ENCODE results near the gene FAM221B.

The FAM221B gene

DNA sequence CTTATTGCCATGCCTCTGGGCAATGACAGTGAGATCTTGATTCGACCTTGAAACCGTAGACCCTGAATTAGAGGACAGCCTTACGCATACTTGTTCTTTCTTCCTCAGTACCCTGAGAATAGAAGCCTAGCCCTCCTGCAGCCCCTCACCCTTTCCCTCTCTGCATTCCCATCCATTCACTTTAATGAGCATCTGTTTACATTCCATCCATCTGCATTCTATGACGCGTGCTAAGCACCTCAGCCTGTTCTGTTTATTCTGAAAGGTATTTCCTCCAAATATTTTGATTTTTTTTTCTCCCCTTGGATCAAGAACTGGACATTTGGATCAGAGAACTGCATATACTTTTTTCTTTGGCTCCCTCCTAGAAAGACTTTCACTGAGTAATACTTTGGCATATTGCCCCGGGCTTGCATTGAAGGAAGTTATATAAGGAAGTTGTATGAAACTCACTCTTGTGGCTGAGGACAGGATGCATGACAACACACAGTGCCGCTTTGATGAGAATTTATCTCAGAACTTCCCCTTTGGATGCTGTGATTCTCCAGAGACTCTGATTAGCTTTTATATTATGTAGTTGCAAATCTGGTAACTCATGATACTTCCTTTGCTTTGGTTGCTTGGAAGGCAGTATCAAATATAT, 16.2 kb upstream of the FAM221B start:
- Histone ChIP-seq H2AFZ (ENCODE audit: low read length) (no peak overlapping the region), H3K4me1 (ENCODE audit: low read length) (peaks cover 66% of the 10 kb centered on the region), H3K4me2 (ENCODE audit: low read depth, low read length) (0 out of 2 replicates have a peak overlapping the region, but pooled peaks have one; percentile 1), H3K27ac (ENCODE audit: low read length) (no peak overlapping the region), H4K20me1 (ENCODE audit: insufficient read depth, low read length) (no peaks in the 10 kb centered on the region), H3K27me3 (replicated peaks; ENCODE audit: insufficient read depth, low read length) (no peaks in the 10 kb centered on the region), H3K36me3 (replicated peaks; ENCODE audit: insufficient read depth, low read length) (no peaks in the 10 kb centered on the region), H3F3A (ENCODE audit: insufficient read depth, low read length) (peaks cover 28% of the 10 kb centered on the region), H3K9me2 (replicated peaks; ENCODE audit: insufficient read depth, low read length) (no peaks in the 10 kb centered on the region), H3K4me3 (ENCODE audit: low read length) (no peak overlapping the region), H3K79me2 (ENCODE audit: low read length) (no peaks in the 10 kb centered on the region), H3K9me3 (replicated peaks; ENCODE audit: insufficient read depth, low read length) (no peaks in the 10 kb centered on the region), H3K9ac (ENCODE audit: low read length) (no peak overlapping the region)
- peak; percentile 43 for DNase-seq
- TF ChIP-seq, protein P1, sequence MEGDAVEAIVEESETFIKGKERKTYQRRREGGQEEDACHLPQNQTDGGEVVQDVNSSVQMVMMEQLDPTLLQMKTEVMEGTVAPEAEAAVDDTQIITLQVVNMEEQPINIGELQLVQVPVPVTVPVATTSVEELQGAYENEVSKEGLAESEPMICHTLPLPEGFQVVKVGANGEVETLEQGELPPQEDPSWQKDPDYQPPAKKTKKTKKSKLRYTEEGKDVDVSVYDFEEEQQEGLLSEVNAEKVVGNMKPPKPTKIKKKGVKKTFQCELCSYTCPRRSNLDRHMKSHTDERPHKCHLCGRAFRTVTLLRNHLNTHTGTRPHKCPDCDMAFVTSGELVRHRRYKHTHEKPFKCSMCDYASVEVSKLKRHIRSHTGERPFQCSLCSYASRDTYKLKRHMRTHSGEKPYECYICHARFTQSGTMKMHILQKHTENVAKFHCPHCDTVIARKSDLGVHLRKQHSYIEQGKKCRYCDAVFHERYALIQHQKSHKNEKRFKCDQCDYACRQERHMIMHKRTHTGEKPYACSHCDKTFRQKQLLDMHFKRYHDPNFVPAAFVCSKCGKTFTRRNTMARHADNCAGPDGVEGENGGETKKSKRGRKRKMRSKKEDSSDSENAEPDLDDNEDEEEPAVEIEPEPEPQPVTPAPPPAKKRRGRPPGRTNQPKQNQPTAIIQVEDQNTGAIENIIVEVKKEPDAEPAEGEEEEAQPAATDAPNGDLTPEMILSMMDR (IDR thresholded peaks at IDR 0.05; ENCODE audit: low read length), result no peak
- no peak for TF ChIP-seq EZH2 (optimal IDR thresholded peaks at IDR 0.05; ENCODE audit: low read depth, low read length)
- TF ChIP-seq EZH2phosphoT487 (IDR thresholded peaks at IDR 0.05; ENCODE audit: low read length), result no peak

DNA sequence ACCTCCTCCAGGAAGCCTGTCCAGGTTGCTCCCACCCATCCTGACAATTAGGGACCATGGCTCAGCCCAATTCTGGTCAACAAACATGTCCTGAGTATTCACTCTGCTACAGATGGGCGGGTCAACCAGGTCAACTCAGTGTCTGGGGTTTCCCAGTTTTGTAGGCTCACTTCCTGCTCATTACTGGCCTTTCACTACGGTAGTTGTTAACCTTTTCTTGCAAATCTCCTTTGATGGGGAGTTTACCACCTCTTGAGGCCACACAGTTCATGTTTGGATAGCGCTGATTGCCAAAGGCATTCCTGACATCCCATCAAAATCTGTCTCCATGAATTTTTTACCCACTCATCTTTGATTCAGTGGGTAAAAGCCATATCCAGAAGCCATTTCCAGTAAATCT, 14.3 kb upstream of the FAM221B start:
- DNase-seq, result peak; percentile 81
- Histone ChIP-seq H3K27ac (ENCODE audit: low read length) (peak overlapping the region; percentile 47; the same call in 1 of the 2 replicates), H3K27me3 (replicated peaks; ENCODE audit: insufficient read depth, low read length) (no peaks in the 10 kb centered on the region), H3K9me2 (replicated peaks; ENCODE audit: insufficient read depth, low read length) (no peaks in the 10 kb centered on the region), H3K9me3 (replicated peaks; ENCODE audit: insufficient read depth, low read length) (no peaks in the 10 kb centered on the region), H3K4me1 (ENCODE audit: low read length) (peaks cover 53% of the 10 kb centered on the region), H3K4me3 (ENCODE audit: low read length) (no peak overlapping the region), H2AFZ (ENCODE audit: low read length) (peak overlapping the region; percentile 31), H3K36me3 (replicated peaks; ENCODE audit: insufficient read depth, low read length) (no peaks in the 10 kb centered on the region), H3K4me2 (ENCODE audit: low read depth, low read length) (peak overlapping the region; percentile 61), H3F3A (ENCODE audit: insufficient read depth, low read length) (peaks cover 15% of the 10 kb centered on the region), H4K20me1 (ENCODE audit: insufficient read depth, low read length) (no peaks in the 10 kb centered on the region), H3K9ac (ENCODE audit: low read length) (no peak overlapping the region), H3K79me2 (ENCODE audit: low read length) (no peaks in the 10 kb centered on the region)
- TF ChIP-seq EZH2phosphoT487 (IDR thresholded peaks at IDR 0.05; ENCODE audit: low read length), result no peak
- TF ChIP-seq, protein P1 (IDR thresholded peaks at IDR 0.05; ENCODE audit: low read length), result no peak
- no peak for TF ChIP-seq EZH2 (optimal IDR thresholded peaks at IDR 0.05; ENCODE audit: low read depth, low read length)

DNA sequence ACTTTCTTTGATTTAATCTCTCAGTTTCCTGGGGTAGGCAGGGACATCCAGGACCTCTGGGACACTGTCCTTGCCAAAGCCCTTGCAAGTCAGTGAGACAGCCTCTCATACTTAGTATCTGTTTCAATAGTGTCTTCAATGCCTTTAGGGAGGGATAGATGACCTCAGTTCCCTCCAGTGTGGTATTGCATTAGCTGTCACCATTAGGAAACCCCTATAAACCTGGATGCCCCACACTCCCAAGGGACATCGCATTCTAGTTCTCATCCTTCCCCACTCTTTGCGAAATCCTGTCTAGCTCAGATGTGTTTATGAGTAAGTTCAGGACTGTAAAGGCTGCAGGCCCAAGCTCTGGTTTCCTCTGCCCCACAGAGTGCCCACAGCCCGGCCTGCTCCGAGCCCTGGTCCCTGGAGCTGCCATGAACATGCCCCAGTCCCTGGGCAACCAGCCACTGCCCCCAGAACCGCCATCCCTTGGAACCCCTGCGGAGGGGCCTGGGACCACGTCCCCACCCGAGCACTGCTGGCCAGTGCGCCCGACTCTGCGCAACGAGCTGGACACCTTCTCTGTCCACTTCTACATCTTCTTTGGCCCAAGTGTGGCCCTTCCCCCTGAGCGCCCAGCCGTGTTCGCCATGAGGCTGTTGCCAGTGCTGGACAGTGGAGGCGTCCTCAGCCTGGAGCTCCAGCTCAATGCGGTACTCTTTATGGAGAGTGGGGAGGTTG, 13.7 kb upstream of the FAM221B start:
- TF ChIP-seq EZH2 (optimal IDR thresholded peaks at IDR 0.05; ENCODE audit: low read depth, low read length) (no peak), EZH2phosphoT487 (IDR thresholded peaks at IDR 0.05; ENCODE audit: low read length) (no peak)
- TF ChIP-seq, protein P1 (IDR thresholded peaks at IDR 0.05; ENCODE audit: low read length), result no peak
- Histone ChIP-seq H3K4me2 (ENCODE audit: low read depth, low read length) (peak overlapping the region; percentile 61), H3K79me2 (ENCODE audit: low read length) (no peaks in the 10 kb centered on the region), H2AFZ (ENCODE audit: low read length) (peak overlapping the region; percentile 31; the same call in 1 of the 2 replicates), H3K27me3 (replicated peaks; ENCODE audit: insufficient read depth, low read length) (no peaks in the 10 kb centered on the region), H3K9me3 (replicated peaks; ENCODE audit: insufficient read depth, low read length) (no peaks in the 10 kb centered on the region), H3K4me3 (ENCODE audit: low read length) (no peak overlapping the region), H4K20me1 (ENCODE audit: insufficient read depth, low read length) (no peaks in the 10 kb centered on the region), H3K27ac (ENCODE audit: low read length) (peak overlapping the region; percentile 47; the same call in 1 of the 2 replicates), H3K9ac (ENCODE audit: low read length) (no peak overlapping the region), H3K4me1 (ENCODE audit: low read length) (peaks cover 47% of the 10 kb centered on the region), H3K36me3 (replicated peaks; ENCODE audit: insufficient read depth, low read length) (no peaks in the 10 kb centered on the region), H3F3A (ENCODE audit: insufficient read depth, low read length) (peaks cover 8% of the 10 kb centered on the region), H3K9me2 (replicated peaks; ENCODE audit: insufficient read depth, low read length) (no peaks in the 10 kb centered on the region)
- no peak for DNase-seq

Measured in MM.1S (cell line).